Mesothelial cell of epicardium (in vitro differentiated cells): Measurements from ENCODE around the gene PROX1. TPM values are rescaled to one million over a fixed set of nuclear protein-coding genes. Genes with fewer than 3 reads are reported as not detected.

Experiments used
- DNase-seq, 2 experiments: peaks; one replicate each; pipeline ENCODE4 v3.0.0; 2021; ENCODE audit warnings: low spot score in 2 of 2; ENCODE audit not compliant: unreplicated experiment in 2 of 2
- H3K27ac Mint-ChIP-seq: 2 replicates; pipeline ENCODE4 v1.8.0; 2021; ENCODE audit warnings: mixed read lengths
- H3K27me3 Mint-ChIP-seq: 2 replicates; pipeline ENCODE4 v1.8.0; 2021; ENCODE audit warnings: low read depth, mixed read lengths
- H3K36me3 Mint-ChIP-seq: 2 replicates; pipeline ENCODE4 v1.8.0; 2021; ENCODE audit warnings: mixed read lengths
- H3K4me1 Mint-ChIP-seq: 2 replicates; pipeline ENCODE4 v1.8.0; 2021; ENCODE audit warnings: mixed read lengths
- H3K4me3 Mint-ChIP-seq: 2 replicates; pipeline ENCODE4 v1.8.0; 2021; ENCODE audit warnings: mild to moderate bottlenecking, moderate library complexity, mixed read lengths
- H3K9me3 Mint-ChIP-seq: 2 replicates; pipeline ENCODE4 v1.8.0; 2021; ENCODE audit warnings: mixed read lengths
- total RNA-seq: library from RNA; stranded (reverse); gene quantifications from 3 replicates; pipeline ENCODE4 v1.2.1, GENCODE V29; 2021
- TF ChIP-seq, protein P1 (sequence below): fragments of 200-600 bp; sonication (generic); IDR thresholded peaks from one replicate; pipeline ENCODE4 v1.5.0; 2021; ENCODE audit warnings: antibody characterized with exemption; ENCODE audit not compliant: unreplicated experiment

Gene PROX1
- total RNA-seq, 1 donor from 2014 or later = 1.4 TPM

DNA sequence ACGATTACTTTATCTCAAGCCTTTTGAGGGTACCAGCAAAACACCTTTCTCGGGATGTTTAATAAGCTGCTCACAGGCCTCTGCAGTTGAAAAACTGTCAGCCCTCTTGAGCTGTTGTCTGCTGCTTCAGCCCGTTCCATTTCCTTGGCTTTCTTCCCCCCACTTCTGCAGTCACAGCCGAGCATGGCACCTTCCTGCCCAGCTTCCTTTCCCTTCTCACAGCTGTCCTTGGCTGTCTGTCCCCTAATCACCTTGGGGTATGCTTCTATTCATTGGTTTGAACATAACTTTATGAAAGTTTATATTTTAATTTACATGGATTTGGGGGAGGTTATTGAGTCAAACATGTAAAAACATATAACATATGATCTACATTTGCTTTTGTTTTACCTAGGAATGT, 6.9 kb upstream of the PROX1 start:
- TF ChIP-seq, protein P1, sequence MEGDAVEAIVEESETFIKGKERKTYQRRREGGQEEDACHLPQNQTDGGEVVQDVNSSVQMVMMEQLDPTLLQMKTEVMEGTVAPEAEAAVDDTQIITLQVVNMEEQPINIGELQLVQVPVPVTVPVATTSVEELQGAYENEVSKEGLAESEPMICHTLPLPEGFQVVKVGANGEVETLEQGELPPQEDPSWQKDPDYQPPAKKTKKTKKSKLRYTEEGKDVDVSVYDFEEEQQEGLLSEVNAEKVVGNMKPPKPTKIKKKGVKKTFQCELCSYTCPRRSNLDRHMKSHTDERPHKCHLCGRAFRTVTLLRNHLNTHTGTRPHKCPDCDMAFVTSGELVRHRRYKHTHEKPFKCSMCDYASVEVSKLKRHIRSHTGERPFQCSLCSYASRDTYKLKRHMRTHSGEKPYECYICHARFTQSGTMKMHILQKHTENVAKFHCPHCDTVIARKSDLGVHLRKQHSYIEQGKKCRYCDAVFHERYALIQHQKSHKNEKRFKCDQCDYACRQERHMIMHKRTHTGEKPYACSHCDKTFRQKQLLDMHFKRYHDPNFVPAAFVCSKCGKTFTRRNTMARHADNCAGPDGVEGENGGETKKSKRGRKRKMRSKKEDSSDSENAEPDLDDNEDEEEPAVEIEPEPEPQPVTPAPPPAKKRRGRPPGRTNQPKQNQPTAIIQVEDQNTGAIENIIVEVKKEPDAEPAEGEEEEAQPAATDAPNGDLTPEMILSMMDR = no peak
- no peaks in the 10 kb centered on the region for H3K36me3 Mint-ChIP-seq
- no peak overlapping the region for H3K4me3 Mint-ChIP-seq
- H3K27me3 Mint-ChIP-seq = peaks cover 98% of the 10 kb centered on the region
- DNase-seq = no peak
- H3K4me1 Mint-ChIP-seq = peaks cover 35% of the 10 kb centered on the region
- no peak overlapping the region for H3K27ac Mint-ChIP-seq
- H3K9me3 Mint-ChIP-seq = no peaks in the 10 kb centered on the region

DNA sequence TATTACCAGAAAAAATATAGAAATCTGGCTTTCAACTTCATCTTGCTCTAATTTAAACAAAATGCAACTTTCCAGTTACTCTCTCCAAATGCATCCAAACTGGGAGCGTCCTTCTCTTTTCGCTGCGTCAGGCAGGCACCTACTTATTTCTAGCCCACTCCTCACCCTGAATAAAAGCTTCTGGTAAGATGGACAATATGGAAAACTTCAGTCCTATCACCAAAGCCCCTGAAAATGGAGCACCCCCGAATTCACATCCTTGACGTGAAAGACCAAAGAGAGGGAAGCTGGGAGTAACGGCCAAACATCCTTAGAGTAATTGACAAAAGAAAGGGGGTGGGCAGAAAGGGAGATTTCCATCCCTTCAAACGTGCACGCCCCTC, 5.5 kb upstream of the PROX1 start:
- no peaks in the 10 kb centered on the region for H3K9me3 Mint-ChIP-seq
- H3K27ac Mint-ChIP-seq = no peak overlapping the region
- H3K4me1 Mint-ChIP-seq = peaks cover 38% of the 10 kb centered on the region
- TF ChIP-seq, protein P1 = no peak
- H3K36me3 Mint-ChIP-seq = no peaks in the 10 kb centered on the region
- peak overlapping the region; percentile 38 for H3K4me3 Mint-ChIP-seq
- peaks cover 98% of the 10 kb centered on the region for H3K27me3 Mint-ChIP-seq
- no peak for DNase-seq

DNA sequence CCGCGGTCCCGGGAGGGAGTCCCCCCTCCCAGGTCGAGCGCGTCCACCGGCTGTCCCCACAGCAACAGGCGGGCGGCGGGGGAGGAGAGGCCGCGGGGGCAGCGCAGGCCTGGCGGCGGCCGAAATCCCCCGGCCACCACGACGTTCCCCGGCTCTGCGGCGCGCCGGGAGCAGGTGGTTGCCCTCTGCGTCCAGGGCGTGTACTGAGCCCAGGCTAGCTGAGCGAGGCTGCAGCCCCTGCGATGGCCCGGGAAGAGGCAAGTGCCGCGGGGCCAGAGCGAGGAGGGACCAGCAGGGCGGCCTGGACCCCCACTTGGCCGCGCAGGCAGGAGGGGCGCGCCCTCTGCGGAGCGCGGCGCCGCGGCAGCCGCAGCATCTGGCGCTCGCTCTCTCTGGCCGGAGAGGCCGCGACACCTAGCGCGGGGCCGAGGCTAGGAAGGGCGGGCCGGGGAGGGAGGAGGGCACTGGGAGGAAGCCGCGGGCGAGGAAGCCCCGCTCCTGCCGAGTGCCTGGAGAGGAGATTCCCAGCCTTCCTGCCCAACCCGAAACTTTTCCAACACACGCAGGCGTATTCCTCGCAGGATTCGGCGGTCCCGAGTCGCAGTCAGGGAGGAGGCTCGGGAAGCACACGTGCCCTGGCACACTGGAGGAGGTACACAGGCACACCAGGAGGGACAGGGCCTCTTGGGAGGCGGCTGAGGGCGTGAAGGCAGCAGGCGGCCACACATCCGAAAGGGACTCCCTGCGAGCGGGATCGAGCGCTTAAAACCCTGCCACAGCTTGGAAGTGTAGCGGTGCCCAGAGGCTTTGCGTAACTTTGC, 4.9 kb upstream of the PROX1 start:
- H3K9me3 Mint-ChIP-seq = no peaks in the 10 kb centered on the region
- no peak for DNase-seq
- peak overlapping the region; percentile 50 for H3K4me3 Mint-ChIP-seq
- H3K27me3 Mint-ChIP-seq = peaks cover 96% of the 10 kb centered on the region
- TF ChIP-seq, protein P1 = no peak
- H3K36me3 Mint-ChIP-seq = no peaks in the 10 kb centered on the region
- peaks cover 40% of the 10 kb centered on the region for H3K4me1 Mint-ChIP-seq
- H3K27ac Mint-ChIP-seq = no peak overlapping the region

DNA sequence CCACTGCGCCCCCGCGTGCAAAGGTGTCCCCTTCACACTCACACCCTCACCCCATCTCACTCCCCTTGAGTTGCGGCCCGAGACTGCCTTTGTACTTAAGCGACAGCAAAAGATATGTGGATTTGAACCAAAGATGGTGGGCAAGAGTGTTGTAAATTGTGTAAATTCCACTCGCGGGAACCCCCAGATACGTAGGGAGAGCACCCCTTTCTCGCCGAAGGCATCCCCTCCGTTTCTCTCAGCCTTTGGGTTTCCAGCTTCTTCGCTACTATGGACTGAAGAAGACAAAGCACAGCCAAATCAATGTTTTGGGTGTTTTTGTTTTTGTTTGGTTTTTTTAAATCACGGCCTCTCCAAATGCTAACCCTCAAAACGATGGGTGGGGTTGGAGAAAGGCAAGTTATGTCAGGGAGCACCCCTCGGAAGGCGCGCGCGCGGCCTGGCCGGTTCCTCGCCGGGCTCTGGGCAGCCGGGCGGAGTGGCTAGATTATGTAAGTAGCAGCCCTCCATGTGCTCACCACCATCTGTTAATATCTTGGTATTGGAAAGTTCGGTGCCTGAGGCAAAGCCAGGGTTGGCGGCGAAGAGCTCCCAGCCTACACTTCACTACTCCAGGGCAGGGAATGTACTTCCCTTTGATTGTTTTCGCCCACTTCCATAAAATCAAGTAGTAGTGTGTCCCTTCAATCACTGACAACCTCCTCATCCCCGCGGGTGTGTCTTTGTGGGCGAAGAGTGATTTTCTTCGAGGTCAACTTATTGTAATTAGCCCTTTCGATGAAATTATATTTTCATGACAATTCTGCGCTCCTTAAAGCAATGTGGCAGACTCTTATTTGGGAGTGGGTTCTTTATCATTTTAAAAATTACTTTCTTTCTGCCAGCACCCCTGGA, 4.0 kb upstream of the PROX1 start:
- no peak for DNase-seq
- Mint-ChIP-seq H3K4me3 (peak overlapping the region; percentile 50), H3K27ac (no peak overlapping the region), H3K9me3 (no peaks in the 10 kb centered on the region), H3K36me3 (no peaks in the 10 kb centered on the region), H3K27me3 (peaks cover 94% of the 10 kb centered on the region), H3K4me1 (peaks cover 46% of the 10 kb centered on the region)
- TF ChIP-seq, protein P1 = no peak

DNA sequence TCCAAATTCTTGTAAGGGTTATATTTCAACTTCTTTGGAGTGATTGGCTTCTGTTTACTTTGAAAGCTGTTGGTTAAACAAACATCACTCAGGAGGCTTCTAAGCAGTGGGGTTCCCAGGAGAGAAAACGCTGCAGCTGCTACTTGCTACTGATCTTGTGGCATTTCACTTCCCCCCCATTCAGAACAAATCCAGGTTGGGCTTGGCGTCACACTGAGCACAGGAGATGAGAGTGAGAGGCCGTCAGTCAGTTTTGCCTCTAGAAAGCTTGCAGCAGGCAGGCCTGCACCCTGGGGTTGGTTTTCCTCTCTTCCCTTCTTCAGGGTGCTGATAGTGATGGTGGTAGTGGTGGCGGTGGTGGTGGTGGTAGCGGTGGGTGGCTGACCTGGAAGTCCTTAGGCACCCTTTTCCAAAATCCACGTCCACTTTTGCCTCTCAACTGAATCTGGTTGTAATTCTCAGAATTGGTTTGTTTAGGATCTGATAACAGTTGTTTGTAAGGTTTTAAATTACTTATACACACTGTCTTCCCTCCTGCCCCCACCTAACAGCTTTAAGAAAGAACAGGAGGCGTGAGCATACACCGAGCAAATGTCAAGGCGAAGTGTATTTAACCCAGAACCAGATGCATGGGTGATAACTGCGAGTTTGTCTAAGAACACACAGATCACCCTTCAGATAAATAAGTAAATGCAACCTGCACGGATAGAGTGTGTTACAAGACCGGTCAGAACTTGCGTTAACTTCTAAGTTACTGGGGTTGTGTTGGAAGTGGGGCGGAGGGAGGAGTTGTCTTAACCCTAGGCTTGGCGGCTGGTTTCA, 3.2 kb upstream of the PROX1 start:
- TF ChIP-seq, protein P1 = no peak
- no peak overlapping the region for H3K4me3 Mint-ChIP-seq
- H3K27me3 Mint-ChIP-seq = peaks cover 94% of the 10 kb centered on the region
- no peak overlapping the region for H3K27ac Mint-ChIP-seq
- H3K4me1 Mint-ChIP-seq = peaks cover 52% of the 10 kb centered on the region
- no peak for DNase-seq
- H3K9me3 Mint-ChIP-seq = no peaks in the 10 kb centered on the region
- H3K36me3 Mint-ChIP-seq = no peaks in the 10 kb centered on the region
